NB4 (cell line): ENCODE measurements around the gene CAMK2B.
"Not testable (repeated sequence)": the region's sequence is repeated elsewhere in the genome, so short reads cannot be mapped to it uniquely, and the experiment has no call there.

Source experiments
- DNase-seq: peaks from one replicate; pipeline ENCODE4 v3.0.0; 2010; ENCODE audit warnings: low read depth
- H3K4me3 ChIP-seq: one replicate; pipeline ENCODE4 v1.5.1; 2011; ENCODE audit warnings: mild to moderate bottlenecking, low read depth, low read length, moderate library complexity
- MYC ChIP-seq: IDR thresholded peaks from 2 replicates; pipeline ENCODE4 v1.6.1; 2011; ENCODE audit warnings: low read depth, low read length
- POLR2A ChIP-seq: IDR thresholded peaks from 2 replicates; pipeline ENCODE4 v1.6.1; 2011; ENCODE audit warnings: mild to moderate bottlenecking; ENCODE audit not compliant: insufficient read length; ENCODE audit errors: extremely low read depth
- TF ChIP-seq, protein P1 (sequence below): IDR thresholded peaks from one replicate; pipeline ENCODE4 v1.5.1; 2012; ENCODE audit warnings: low read depth, low read length
- TF ChIP-seq, protein P2 (sequence below): IDR thresholded peaks from 2 replicates; pipeline ENCODE4 v1.6.1; 2011; ENCODE audit warnings: low read depth, low read length

The CAMK2B gene

DNA sequence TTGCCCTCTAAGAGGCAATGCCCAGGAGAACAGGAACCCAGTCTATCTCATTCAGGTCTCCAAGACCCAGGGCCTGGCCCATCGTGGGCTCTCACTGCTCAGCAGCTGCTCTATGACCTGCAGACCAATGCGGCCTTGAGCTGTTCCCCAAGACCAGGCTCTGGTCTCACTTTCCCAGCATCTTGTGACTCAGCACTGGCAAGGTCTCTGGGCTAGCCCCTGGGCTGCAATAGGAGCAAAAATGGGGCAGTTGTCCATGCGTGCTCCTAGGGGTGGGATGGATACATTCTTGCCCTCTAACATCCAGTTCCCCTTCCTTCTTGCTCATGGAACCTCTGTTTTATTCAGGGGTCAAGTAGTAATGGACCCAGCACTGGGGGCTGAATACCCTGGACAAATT, 149.7 kb downstream of the CAMK2B start:
- H3K4me3 ChIP-seq = no peak overlapping the region
- no peak for DNase-seq
- TF ChIP-seq, protein P1, sequence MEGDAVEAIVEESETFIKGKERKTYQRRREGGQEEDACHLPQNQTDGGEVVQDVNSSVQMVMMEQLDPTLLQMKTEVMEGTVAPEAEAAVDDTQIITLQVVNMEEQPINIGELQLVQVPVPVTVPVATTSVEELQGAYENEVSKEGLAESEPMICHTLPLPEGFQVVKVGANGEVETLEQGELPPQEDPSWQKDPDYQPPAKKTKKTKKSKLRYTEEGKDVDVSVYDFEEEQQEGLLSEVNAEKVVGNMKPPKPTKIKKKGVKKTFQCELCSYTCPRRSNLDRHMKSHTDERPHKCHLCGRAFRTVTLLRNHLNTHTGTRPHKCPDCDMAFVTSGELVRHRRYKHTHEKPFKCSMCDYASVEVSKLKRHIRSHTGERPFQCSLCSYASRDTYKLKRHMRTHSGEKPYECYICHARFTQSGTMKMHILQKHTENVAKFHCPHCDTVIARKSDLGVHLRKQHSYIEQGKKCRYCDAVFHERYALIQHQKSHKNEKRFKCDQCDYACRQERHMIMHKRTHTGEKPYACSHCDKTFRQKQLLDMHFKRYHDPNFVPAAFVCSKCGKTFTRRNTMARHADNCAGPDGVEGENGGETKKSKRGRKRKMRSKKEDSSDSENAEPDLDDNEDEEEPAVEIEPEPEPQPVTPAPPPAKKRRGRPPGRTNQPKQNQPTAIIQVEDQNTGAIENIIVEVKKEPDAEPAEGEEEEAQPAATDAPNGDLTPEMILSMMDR = no peak
- TF ChIP-seq POLR2A (no peak), MYC (no peak)
- TF ChIP-seq, protein P2, sequence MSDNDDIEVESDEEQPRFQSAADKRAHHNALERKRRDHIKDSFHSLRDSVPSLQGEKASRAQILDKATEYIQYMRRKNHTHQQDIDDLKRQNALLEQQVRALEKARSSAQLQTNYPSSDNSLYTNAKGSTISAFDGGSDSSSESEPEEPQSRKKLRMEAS = no peak

- not testable (repeated sequence) for DNase-seq, H3K4me3 ChIP-seq
Observed at GRCh38 chr7:44174694-44174948, 150.8 kb downstream of the CAMK2B start.

- H3K4me3 ChIP-seq = no peak overlapping the region
- no peak for DNase-seq
- TF ChIP-seq MYC (no peak), POLR2A (no peak)
- TF ChIP-seq, protein P1 = no peak
- TF ChIP-seq, protein P2 = no peak
Observed at GRCh38 chr7:44173911-44174693, 151.3 kb downstream of the CAMK2B start.

- no peak for DNase-seq
- no peak overlapping the region for H3K4me3 ChIP-seq
- no peak for TF ChIP-seq MYC
- TF ChIP-seq, protein P2 = no peak
- TF ChIP-seq, protein P1 = no peak
- TF ChIP-seq POLR2A = no peak
Observed at GRCh38 chr7:44172803-44173424, 152.5 kb downstream of the CAMK2B start.

DNA sequence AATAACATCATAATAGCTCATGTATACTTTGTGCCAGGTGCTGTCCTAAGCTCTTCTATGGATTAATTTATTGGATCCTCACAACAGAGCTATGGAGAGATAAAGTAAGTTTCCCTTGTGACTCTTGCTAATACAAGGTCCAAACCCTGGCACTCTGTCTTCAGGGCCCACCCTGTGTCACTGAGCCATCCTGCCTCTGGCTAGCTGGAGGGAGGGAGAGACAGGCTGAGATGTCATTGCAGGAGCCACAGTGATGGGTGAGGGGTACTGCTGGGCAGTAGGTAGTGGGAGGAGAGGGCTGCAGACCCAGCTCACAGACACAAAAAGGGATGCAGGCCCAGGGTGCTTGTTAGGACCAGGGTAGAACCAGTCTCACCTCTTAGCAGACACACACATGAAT, 153.0 kb downstream of the CAMK2B start:
- DNase-seq = no peak
- no peak overlapping the region for H3K4me3 ChIP-seq

DNA sequence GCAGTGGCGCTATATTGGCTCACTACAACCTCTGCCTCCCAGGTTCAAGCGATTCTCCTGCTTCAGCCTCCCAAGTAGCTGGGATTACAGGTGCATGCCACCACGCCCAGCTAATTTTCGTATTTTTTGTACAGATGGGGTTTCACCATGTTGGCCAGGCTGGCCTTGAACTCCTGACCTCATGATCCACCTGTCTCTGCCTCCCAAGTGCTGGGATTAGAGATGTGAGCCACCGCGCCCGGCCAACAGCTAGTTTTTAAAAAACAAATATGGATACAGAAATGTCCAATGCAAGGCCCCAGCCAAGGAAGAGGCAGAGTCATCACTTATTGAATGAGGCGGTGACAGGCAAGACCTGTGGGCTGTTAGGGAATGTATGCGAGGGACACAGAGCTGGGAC, 153.5 kb downstream of the CAMK2B start:
- not testable (repeated sequence) for DNase-seq

More for the DNA sequence above, 153.0 kb downstream of the CAMK2B start:
- TF ChIP-seq, protein P1 = no peak
- TF ChIP-seq MYC (no peak), POLR2A (no peak)
- TF ChIP-seq, protein P2 = no peak

GRCh38 chr7:44167920-44168319, 157.5 kb downstream of the CAMK2B start:
- DNase-seq = peak; percentile 53
- H3K4me3 ChIP-seq = no peak overlapping the region
- TF ChIP-seq, protein P1 = no peak
- no peak for TF ChIP-seq MYC
- TF ChIP-seq POLR2A = no peak
- TF ChIP-seq, protein P2 = no peak

More for the DNA sequence above, 153.5 kb downstream of the CAMK2B start:
- not testable (repeated sequence) for H3K4me3 ChIP-seq
